Measurements from ENCODE around the gene TAL1.
A peak's percentile ranks its signal among the peaks of the same experiment; 100 is the strongest.

TAL1 gene

GRCh38 chr1:47186267-47187185 is 45.5 kb downstream of the TAL1 start:
- no peak for DNase-seq

GRCh38 chr1:47184822-47185677 is 47.0 kb downstream of the TAL1 start:
- DNase-seq, result no peak

GRCh38 chr1:47184090-47184821 is 47.8 kb downstream of the TAL1 start:
- no peak for DNase-seq

GRCh38 chr1:47183308-47184089 is 48.5 kb downstream of the TAL1 start:
- no peak for DNase-seq

GRCh38 chr1:47182676-47183235 is 49.3 kb downstream of the TAL1 start:
- no peak for DNase-seq

GRCh38 chr1:47181955-47182675 is 49.9 kb downstream of the TAL1 start:
- DNase-seq, result no peak

- DNase-seq, result no peak
These were observed 50.7 kb downstream of the TAL1 start for GRCh38 chr1:47181095-47181954.

GRCh38 chr1:47180603-47181094 is 51.4 kb downstream of the TAL1 start:
- no peak for DNase-seq

- no peak for DNase-seq
These were observed 51.9 kb downstream of the TAL1 start for GRCh38 chr1:47179988-47180563.

- peak; percentile 60 for DNase-seq
These were observed 52.7 kb downstream of the TAL1 start for GRCh38 chr1:47179017-47179987.

GRCh38 chr1:47178654-47179016 is 53.4 kb downstream of the TAL1 start:
- no peak for DNase-seq

- DNase-seq, result no peak
These were observed 54.0 kb downstream of the TAL1 start for GRCh38 chr1:47178020-47178419.

- no peak for DNase-seq
These were observed 56.6 kb downstream of the TAL1 start for GRCh38 chr1:47175227-47175934.

GRCh38 chr1:47174656-47175020 is 57.4 kb downstream of the TAL1 start:
- no peak for DNase-seq

GRCh38 chr1:47172782-47173181 is 59.2 kb downstream of the TAL1 start:
- no peak for DNase-seq

Measured in CD4-positive, alpha-beta T cell treated with Interferon gamma for 1 hour (primary cell).